H1 (cell line): ENCODE results near the gene IQCH. TPM values are rescaled to one million over a fixed set of nuclear protein-coding genes. Genes with fewer than 3 reads are reported as not detected.

ENCODE experiments used
- CTCF ChIA-PET: fragments of 300-600 bp; sonication (Branson Sonifier 250); formaldehyde crosslinking; loops from one replicate; lab custom pipeline; 2021; ENCODE audit not compliant: partially characterized antibody; lab: Charles Lee
- POLR2A ChIA-PET: fragments of 300-600 bp; sonication (Branson Sonifier 250); formaldehyde crosslinking; loops from one replicate; lab custom pipeline; 2021; ENCODE audit warnings: inconsistent platforms; ENCODE audit not compliant: partially characterized antibody; lab: Charles Lee
- DNase-seq, 2 experiments: peaks; one replicate each; pipeline versions ENCODE4 v3.0.0 to v3.0.0-alpha.2; 2010 to 2022; ENCODE audit warnings: low spot score in 2 of 2, low read depth in 1 of 2, mixed read lengths in 1 of 2
- FAIRE-seq: peaks from 2 replicates; lab custom pipeline; 2011; peaks lifted over from hg19 to GRCh38; lab: Jason Lieb, UNC
- H2AFZ ChIP-seq: 2 replicates; pipeline ENCODE4 v1.8.1; 2012; ENCODE audit warnings: low read length, inconsistent platforms
- H2AK5ac ChIP-seq: 2 replicates; pipeline ENCODE4 v1.6.1; 2013; ENCODE audit warnings: low read depth, low read length
- H2BK120ac ChIP-seq: replicated peaks from 2 replicates; pipeline ENCODE3; 2013; ENCODE audit warnings: low read depth, low read length, inconsistent platforms
- H2BK12ac ChIP-seq: 2 replicates; pipeline ENCODE4 v1.6.1; 2013; ENCODE audit warnings: low read depth, low read length
- H2BK15ac ChIP-seq: 2 replicates; pipeline ENCODE4 v1.6.1; 2013; ENCODE audit warnings: low read length
- H2BK20ac ChIP-seq: 2 replicates; pipeline ENCODE4 v1.6.1; 2013; ENCODE audit warnings: low read length
- H2BK5ac ChIP-seq: 2 replicates; pipeline ENCODE4 v1.6.1; 2013; ENCODE audit warnings: low read depth, low read length
- H3K14ac ChIP-seq: 2 replicates; pipeline ENCODE4 v1.6.1; 2013; ENCODE audit warnings: inconsistent platforms; ENCODE audit not compliant: insufficient read length
- H3K18ac ChIP-seq: 2 replicates; pipeline ENCODE4 v1.6.1; 2013; ENCODE audit warnings: low read length; ENCODE audit errors: extremely low read depth
- H3K23ac ChIP-seq: 2 replicates; pipeline ENCODE4 v1.6.1; 2013; ENCODE audit warnings: inconsistent platforms; ENCODE audit not compliant: insufficient read length
- H3K23me2 ChIP-seq: 2 replicates; pipeline ENCODE4 v1.6.1; 2013; ENCODE audit warnings: low read depth, low read length
- H3K27ac ChIP-seq: 2 replicates; pipeline ENCODE4 v1.6.1; 2011; ENCODE audit warnings: low read depth, low read length, inconsistent platforms
- H3K27me3 ChIP-seq, 4 experiments: replicated peaks in 1 of 4; 1 replicate in 1 of 4; 2 replicates in 3 of 4; pipeline versions ENCODE4 v1.6.1 to v1.8.1; 2011 to 2013; ENCODE audit warnings: low read length in 3 of 4, mild to moderate bottlenecking in 3 of 4, inconsistent platforms in 2 of 4, mixed read lengths in 2 of 4, moderate library complexity in 1 of 4; ENCODE audit not compliant: control insufficient read depth in 3 of 4, insufficient read depth in 3 of 4; ENCODE audit errors: extremely low read depth in 1 of 4
- H3K36me3 ChIP-seq, 4 experiments: 2 replicates each; pipeline versions ENCODE4 v1.6.1 to v1.8.1; 2011 to 2013; ENCODE audit warnings: mild to moderate bottlenecking in 4 of 4, low read length in 3 of 4, moderate library complexity in 2 of 4, control low read depth in 1 of 4, inconsistent platforms in 1 of 4; ENCODE audit not compliant: insufficient read depth in 4 of 4, control insufficient read depth in 2 of 4
- H3K4ac ChIP-seq: replicated peaks from 2 replicates; pipeline ENCODE3; 2013; ENCODE audit warnings: low read length, low read depth, mixed read lengths, inconsistent platforms; ENCODE audit not compliant: insufficient read length
- H3K4me1 ChIP-seq, 4 experiments: replicated peaks in 1 of 4; 1 replicate in 1 of 4; 2 replicates in 3 of 4; pipeline versions ENCODE4 v1.6.1 to v1.8.1; 2011 to 2013; ENCODE audit warnings: low read length in 3 of 4, inconsistent platforms in 2 of 4, mixed read lengths in 1 of 4; ENCODE audit not compliant: insufficient read depth in 4 of 4, control insufficient read depth in 3 of 4
- H3K4me2 ChIP-seq, 2 experiments: 2 replicates each; pipeline versions ENCODE4 v1.6.1 to v1.8.1; 2011 to 2013; ENCODE audit warnings: low read depth in 2 of 2, low read length in 2 of 2, control low read depth in 1 of 2, inconsistent platforms in 1 of 2, mild to moderate bottlenecking in 1 of 2; ENCODE audit not compliant: insufficient read depth in 1 of 2
- H3K4me3 ChIP-seq, 4 experiments: fragments of 200-600, 300-600 bp in 1 of 4; sonication (generic), shearing (Covaris generic), sonication (Bioruptor Twin) in 1 of 4; 2 replicates each; pipeline versions ENCODE4 v1.5.1 to v1.8.1; 2011 to 2016; ENCODE audit warnings: low read length in 4 of 4, low read depth in 3 of 4, control low read depth in 2 of 4, inconsistent platforms in 2 of 4, mild to moderate bottlenecking in 2 of 4, mixed read lengths in 1 of 4, moderate library complexity in 1 of 4; ENCODE audit not compliant: insufficient read depth in 2 of 4; ENCODE audit errors: extremely low read depth in 1 of 4
- H3K56ac ChIP-seq: replicated peaks from 2 replicates; pipeline ENCODE3; 2013; ENCODE audit warnings: low read depth, mild to moderate bottlenecking, mixed read lengths, low read length, inconsistent platforms; ENCODE audit not compliant: insufficient read length
- H3K79me1 ChIP-seq: 2 replicates; pipeline ENCODE4 v1.6.1; 2013; ENCODE audit warnings: low read depth, low read length, control low read depth
- H3K79me2 ChIP-seq, 2 experiments: 2 replicates each; pipeline versions ENCODE4 v1.6.1 to v1.8.1; 2012 to 2013; ENCODE audit warnings: low read length in 2 of 2, mild to moderate bottlenecking in 2 of 2, inconsistent platforms in 1 of 2; ENCODE audit not compliant: insufficient read depth in 2 of 2, control insufficient read depth in 1 of 2
- H3K9ac ChIP-seq, 4 experiments: replicated peaks in 1 of 4; 1 replicate in 1 of 4; 2 replicates in 3 of 4; pipeline versions ENCODE4 v1.6.1 to v1.8.1; 2011 to 2013; ENCODE audit warnings: low read depth in 3 of 4, low read length in 3 of 4, control low read depth in 2 of 4, mild to moderate bottlenecking in 2 of 4, moderate library complexity in 2 of 4, inconsistent platforms in 1 of 4; ENCODE audit errors: extremely low read depth in 1 of 4
- H3K9me3 ChIP-seq, 2 experiments: 2 replicates each; pipeline versions ENCODE4 v1.6.1 to v1.8.1; 2012 to 2013; ENCODE audit warnings: mild to moderate bottlenecking in 2 of 2, moderate library complexity in 2 of 2, control low read depth in 1 of 2, inconsistent platforms in 1 of 2, low read depth in 1 of 2, low read length in 1 of 2, mixed read lengths in 1 of 2; ENCODE audit not compliant: insufficient read depth in 2 of 2
- H4K20me1 ChIP-seq, 2 experiments: replicated peaks in 1 of 2; 2 replicates each; pipeline versions ENCODE3 to v1.8.1; 2011 to 2013; ENCODE audit warnings: inconsistent platforms in 2 of 2, low read length in 2 of 2, mild to moderate bottlenecking in 1 of 2; ENCODE audit not compliant: insufficient read depth in 2 of 2, control insufficient read depth in 1 of 2
- H4K5ac ChIP-seq: 2 replicates; pipeline ENCODE4 v1.6.1; 2013; ENCODE audit warnings: low read length, low read depth, mixed read lengths, inconsistent platforms; ENCODE audit not compliant: insufficient read length
- H4K8ac ChIP-seq: 2 replicates; pipeline ENCODE4 v1.8.0; 2013; ENCODE audit warnings: mild to moderate bottlenecking, moderate library complexity, low read length, inconsistent platforms; ENCODE audit not compliant: insufficient read depth; ENCODE audit errors: extremely low read depth
- H4K91ac ChIP-seq: replicated peaks from 2 replicates; pipeline ENCODE3; 2013; ENCODE audit warnings: low read length, mixed read lengths, inconsistent platforms; ENCODE audit not compliant: insufficient read length
- BACH1 ChIP-seq: IDR thresholded peaks from 2 replicates; pipeline ENCODE4 v1.6.1; 2012; ENCODE audit warnings: low read length, improper control_type of control experiment
- CBX8 ChIP-seq: fragments of 300-800, 300-1000 bp; sonication (generic); IDR thresholded peaks from 2 replicates; pipeline ENCODE4 v1.7.1; 2016; ENCODE audit warnings: low read depth, low read length, borderline replicate concordance
- HDAC2 ChIP-seq, 2 experiments: fragments of 300-600 bp in 1 of 2; sonication (generic) in 1 of 2; IDR thresholded peaks; 2 replicates each; pipeline ENCODE4 v1.6.1; 2011 to 2012; ENCODE audit warnings: low read depth in 2 of 2, low read length in 2 of 2, mild to moderate bottlenecking in 2 of 2, moderate library complexity in 2 of 2, borderline replicate concordance in 1 of 2, inconsistent platforms in 1 of 2
- KDM1A ChIP-seq: fragments of 200-600, 300-600 bp; sonication (generic); IDR thresholded peaks from 2 replicates; pipeline ENCODE4 v1.7.1; 2016; ENCODE audit warnings: mild to moderate bottlenecking, low read length, borderline replicate concordance
- KDM5A ChIP-seq: fragments of 200-600 bp; IDR thresholded peaks from 2 replicates; pipeline ENCODE4 v1.7.1; 2012; ENCODE audit warnings: mild to moderate bottlenecking, low read length, inconsistent platforms, mixed read lengths
- NRF1 ChIP-seq: IDR thresholded peaks from 2 replicates; pipeline ENCODE4 v1.6.1; 2011; ENCODE audit warnings: mild to moderate bottlenecking, low read depth, low read length, improper control_type of control experiment
- POLR2A ChIP-seq, 2 experiments: IDR thresholded peaks; 1 replicate in 1 of 2; 2 replicates in 1 of 2; pipeline ENCODE4 v1.6.1; 2011; ENCODE audit warnings: low read depth in 2 of 2, low read length in 2 of 2, mild to moderate bottlenecking in 2 of 2; ENCODE audit errors: control extremely low read depth in 1 of 2
- POLR2AphosphoS5 ChIP-seq: IDR thresholded peaks from 2 replicates; pipeline ENCODE4 v1.6.1; 2011; ENCODE audit warnings: low read depth, low read length
- SIX5 ChIP-seq: IDR thresholded peaks from 2 replicates; pipeline ENCODE4 v1.6.1; 2011; ENCODE audit warnings: mild to moderate bottlenecking, low read depth, low read length
- SP1 ChIP-seq: IDR thresholded peaks from 2 replicates; pipeline ENCODE4 v1.6.1; 2011; ENCODE audit warnings: low read depth, low read length
- SP4 ChIP-seq: IDR thresholded peaks from 2 replicates; pipeline ENCODE4 v1.6.1; 2012; ENCODE audit warnings: low read length, inconsistent platforms
- USF2 ChIP-seq: IDR thresholded peaks from 2 replicates; pipeline ENCODE4 v1.6.1; 2011; ENCODE audit warnings: low read length, improper control_type of control experiment
- WGBS, 2 experiments: shearing (Covaris generic) in 1 of 2; methylation state at CpG; one replicate each; pipeline versions ENCODE4 v1.1.6 to v1.1.7; 2013 to 2015; ENCODE audit warnings: low lambda C conversion rate in 2 of 2, mixed read lengths in 2 of 2, inconsistent platforms in 1 of 2, low coverage in 1 of 2, missing lambda C conversion rate in 1 of 2; ENCODE audit not compliant: insufficient replicate concordance in 2 of 2, insufficient coverage in 1 of 2, insufficient read length in 1 of 2; ENCODE audit errors: extremely low coverage in 1 of 2, missing lambda C conversion rate in 1 of 2; 5-methylcytosine and 5-hydroxymethylcytosine counted together
- polyA plus RNA-seq, 7 experiments: library from polyadenylated mRNA; depleted of rRNA in 3 of 7; stranded (reverse) in 5 of 7; unstranded in 2 of 7; fragments of >200 nt in 5 of 7; fragments of 200-250 nt in 2 of 7; gene quantifications; 1 replicate in 5 of 7; 2 replicates in 1 of 7; 4 replicates in 1 of 7; pipeline versions ENCODE4 v1.2.1 to v1.2.3, GENCODE V29; 2011 to 2013; ENCODE audit warnings: missing spikeins in 2 of 7, mixed read lengths in 2 of 7
- total RNA-seq: library from RNA; stranded (reverse); fragmentation: NEBNext Ultra II Directional; extraction: Animal tissue kit (Norgen Biotek cat#: 25700); gene quantifications from 2 replicates; pipeline ENCODE4 v1.2.1, GENCODE V29; 2021

Gene IQCH
- total and polyA plus RNA-seq, 2 of the 8 experiments (the other 6 are each of a cell fraction or from before 2014, with no cell fraction given), result 0.60 to 1.9 TPM

DNA sequence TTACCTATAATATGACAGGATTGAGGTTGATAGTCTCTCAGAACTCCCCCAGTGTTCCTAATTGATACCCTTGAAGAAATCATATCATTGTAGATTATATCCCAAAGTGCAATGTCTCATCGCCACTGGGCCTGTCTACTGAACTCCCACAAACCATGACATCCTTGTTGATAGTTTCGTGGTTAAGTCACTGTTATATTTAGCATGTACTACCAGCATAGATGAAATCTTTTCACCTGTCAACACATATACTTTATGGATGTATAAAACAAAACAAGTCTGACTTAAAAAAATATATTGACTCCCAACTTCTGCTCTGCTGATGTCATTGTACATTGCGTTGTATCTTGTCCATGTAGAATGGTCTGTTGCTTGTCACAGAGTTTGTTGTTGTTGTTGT, 128.1 kb downstream of the IQCH start:
- H3K27me3 ChIP-seq, result no peaks in the 10 kb centered on the region
- no peaks in the 10 kb centered on the region for H3K79me2 ChIP-seq
- no peak overlapping the region for H2BK5ac ChIP-seq
- H3K14ac ChIP-seq, result no peak overlapping the region
- no peak overlapping the region for H4K8ac ChIP-seq
- no peaks in the 10 kb centered on the region for H3K4me1 ChIP-seq
- H4K91ac ChIP-seq, result no peak overlapping the region
- no peak overlapping the region for H2BK20ac ChIP-seq
- 90% methylated on average over 3 of the region's 3 CpGs; no CpG with 5 or more reads in 1 of the 2 experiments for WGBS, 2 experiments
- no peak overlapping the region for H4K5ac ChIP-seq
- no peaks in the 10 kb centered on the region for H4K20me1 ChIP-seq
- H3K23ac ChIP-seq, result no peak overlapping the region
- H3K4me2 ChIP-seq, result no peak overlapping the region
- H3K9me3 ChIP-seq, result no peaks in the 10 kb centered on the region
- H2AFZ ChIP-seq, result no peak overlapping the region
- no peak overlapping the region for H3K18ac ChIP-seq
- H3K36me3 ChIP-seq, result no peaks in the 10 kb centered on the region
- H3K4me3 ChIP-seq, result no peak overlapping the region
- no peak overlapping the region for H2BK12ac ChIP-seq
- H2BK120ac ChIP-seq, result no peak overlapping the region
- H3K23me2 ChIP-seq, result no peaks in the 10 kb centered on the region
- POLR2A ChIA-PET, result no interaction called here
- no peak overlapping the region for H3K56ac ChIP-seq
- H2BK15ac ChIP-seq, result no peak overlapping the region
- H2AK5ac ChIP-seq, result no peak overlapping the region
- H3K4ac ChIP-seq, result no peak overlapping the region
- no peak overlapping the region for H3K9ac ChIP-seq
- H3K79me1 ChIP-seq, result no peaks in the 10 kb centered on the region
- FAIRE-seq, result no peak
- TF ChIP-seq USF2, result no peak
- TF ChIP-seq NRF1, result no peak
- no peak for TF ChIP-seq CBX8
- no peak for TF ChIP-seq HDAC2 (IDR thresholded peaks at IDR 0.05; ENCODE audit: borderline replicate concordance in 1 of 2, low read depth in 2 of 2, low read length in 2 of 2)
- TF ChIP-seq KDM5A, result no peak
- TF ChIP-seq POLR2AphosphoS5, result no peak
- TF ChIP-seq SP4, result no peak
- TF ChIP-seq SP1, result no peak
- TF ChIP-seq BACH1, result no peak
- no peak for TF ChIP-seq SIX5
- no peak for TF ChIP-seq KDM1A
- TF ChIP-seq POLR2A (IDR thresholded peaks at IDR 0.05; ENCODE audit: control extremely low read depth in 1 of 2, low read depth in 2 of 2, low read length in 2 of 2), result no peak
- H3K27ac ChIP-seq, result no peak overlapping the region
- CTCF ChIA-PET, result interaction anchor here (1.8 to 2.9 kb wide), 2 partner anchors 51 kb away, joined by 3 to 14 read pairs; no protein-coding TSS in a partner anchor
- no peak for DNase-seq
